Stimulated activated CD4-positive, alpha-beta T cell treated with anti-CD3 and anti-CD28 coated beads, Interleukin-1b, Interleukin-23, amount 100 ng/mL, for 4 hours (primary cell): ENCODE data around the gene DHRS7B.

Source experiments
- DNase-seq, 2 donors: peaks; one replicate each; pipeline ENCODE4 v3.0.0-alpha.2; 2020; ENCODE audit warnings: low read depth in 2 of 2

DHRS7B gene

GRCh38 chr17:21157586-21158370 is 31.0 kb downstream of the DHRS7B start:
- DNase-seq = no peak

GRCh38 chr17:21160401-21160800 is 33.6 kb downstream of the DHRS7B start:
- no peak for DNase-seq

- DNase-seq = no peak
These were observed 35.0 kb downstream of the DHRS7B start for GRCh38 chr17:21161498-21162393.

- DNase-seq = no peak
These were observed 35.6 kb downstream of the DHRS7B start for GRCh38 chr17:21162394-21162775.

- DNase-seq = no peak
These were observed 36.3 kb downstream of the DHRS7B start for GRCh38 chr17:21163101-21163500.

- no peak for DNase-seq
These were observed 37.5 kb downstream of the DHRS7B start for GRCh38 chr17:21164216-21164615.

- DNase-seq = no peak
These were observed 37.9 kb downstream of the DHRS7B start for GRCh38 chr17:21164620-21165019.

- DNase-seq = no peak
These were observed 39.3 kb downstream of the DHRS7B start for GRCh38 chr17:21165922-21166594.

GRCh38 chr17:21166595-21167210 is 39.9 kb downstream of the DHRS7B start:
- DNase-seq = no peak

GRCh38 chr17:21167303-21167702 is 40.5 kb downstream of the DHRS7B start:
- DNase-seq = no peak

- no peak for DNase-seq
These were observed 41.7 kb downstream of the DHRS7B start for GRCh38 chr17:21168555-21168865.

GRCh38 chr17:21169496-21169895 is 42.7 kb downstream of the DHRS7B start:
- no peak for DNase-seq

- DNase-seq = no peak
These were observed 44.0 kb downstream of the DHRS7B start for GRCh38 chr17:21170809-21171208.

GRCh38 chr17:21171309-21171922 is 44.7 kb downstream of the DHRS7B start:
- no peak for DNase-seq

- no peak for DNase-seq
These were observed 45.3 kb downstream of the DHRS7B start for GRCh38 chr17:21171970-21172510.

GRCh38 chr17:21172846-21173245 is 46.1 kb downstream of the DHRS7B start:
- DNase-seq = no peak

GRCh38 chr17:21173543-21173942 is 46.8 kb downstream of the DHRS7B start:
- DNase-seq = no peak

- DNase-seq = no peak
These were observed 47.4 kb downstream of the DHRS7B start for GRCh38 chr17:21174186-21174585.

- no peak for DNase-seq
These were observed 47.9 kb downstream of the DHRS7B start for GRCh38 chr17:21174713-21175112.

- no peak for DNase-seq
These were observed 50.1 kb downstream of the DHRS7B start for GRCh38 chr17:21176773-21177395.

GRCh38 chr17:21177401-21177800 is 50.6 kb downstream of the DHRS7B start:
- no peak for DNase-seq
